GM19463 (cell line): ENCODE results near the gene PLEKHM2.

ENCODE experiments used
- ATAC-seq: cut with Tn5 transposase; IDR thresholded peaks from one replicate; pipeline ENCODE4 v1.9.1; 2021; ENCODE audit warnings: mild to moderate bottlenecking, moderate library complexity; ENCODE audit not compliant: unreplicated experiment

The PLEKHM2 gene

DNA sequence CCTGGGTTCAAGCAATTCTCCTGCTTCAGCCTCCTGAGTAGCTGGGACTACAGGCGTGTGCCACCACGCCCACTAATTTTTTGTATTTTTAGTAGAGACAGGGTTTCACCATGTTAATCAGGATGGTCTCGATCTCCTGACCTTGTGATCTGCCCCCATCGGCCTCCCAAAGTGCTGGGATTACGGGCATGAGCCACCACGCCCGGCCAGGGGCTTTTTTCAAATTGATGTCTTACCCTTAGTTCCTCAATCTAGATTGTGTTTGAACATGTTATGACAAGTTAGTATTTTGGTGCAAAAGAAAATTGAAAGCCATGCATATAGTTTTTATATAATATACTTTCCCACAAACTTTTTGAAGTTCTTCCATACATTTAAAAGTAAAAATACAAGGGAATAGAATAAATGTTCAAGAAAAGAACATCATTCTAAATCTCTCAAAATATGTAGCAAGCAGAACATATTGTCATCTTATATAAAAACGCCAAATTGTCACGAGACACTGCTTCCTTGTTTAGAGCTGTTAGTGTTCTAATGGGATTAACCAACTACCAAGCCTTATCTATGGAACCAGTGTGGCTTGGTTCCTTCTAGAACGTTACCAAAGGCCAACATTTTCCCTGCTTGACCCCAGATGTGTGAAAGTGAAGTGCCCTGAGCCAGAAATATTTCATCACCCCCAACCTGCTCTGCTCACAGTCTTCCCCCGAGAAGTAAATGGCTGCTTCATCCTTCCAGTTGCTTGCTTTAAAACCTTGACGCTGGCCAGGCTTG is 9.5 kb upstream of the PLEKHM2 start:
- ATAC-seq: no peak

DNA sequence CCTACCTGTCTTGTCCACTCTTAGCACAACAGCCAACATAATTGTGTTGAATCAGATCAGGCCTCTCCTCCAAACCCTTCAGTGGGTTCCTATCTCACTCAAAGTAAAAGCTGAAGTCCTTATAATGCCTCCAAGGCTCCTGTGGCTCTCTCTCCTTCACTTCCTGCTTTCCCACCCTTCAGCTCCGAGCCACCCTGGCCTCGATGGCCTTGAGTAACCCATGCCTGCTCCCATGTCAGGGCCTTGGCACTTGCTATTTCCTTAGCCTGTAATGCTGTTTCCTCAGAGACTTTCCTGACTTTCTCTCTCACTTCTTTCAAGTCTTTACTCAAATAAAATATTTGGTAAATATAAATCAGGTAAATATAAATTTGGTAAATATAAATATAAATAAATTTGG is 8.1 kb upstream of the PLEKHM2 start:
- ATAC-seq: no peak

DNA sequence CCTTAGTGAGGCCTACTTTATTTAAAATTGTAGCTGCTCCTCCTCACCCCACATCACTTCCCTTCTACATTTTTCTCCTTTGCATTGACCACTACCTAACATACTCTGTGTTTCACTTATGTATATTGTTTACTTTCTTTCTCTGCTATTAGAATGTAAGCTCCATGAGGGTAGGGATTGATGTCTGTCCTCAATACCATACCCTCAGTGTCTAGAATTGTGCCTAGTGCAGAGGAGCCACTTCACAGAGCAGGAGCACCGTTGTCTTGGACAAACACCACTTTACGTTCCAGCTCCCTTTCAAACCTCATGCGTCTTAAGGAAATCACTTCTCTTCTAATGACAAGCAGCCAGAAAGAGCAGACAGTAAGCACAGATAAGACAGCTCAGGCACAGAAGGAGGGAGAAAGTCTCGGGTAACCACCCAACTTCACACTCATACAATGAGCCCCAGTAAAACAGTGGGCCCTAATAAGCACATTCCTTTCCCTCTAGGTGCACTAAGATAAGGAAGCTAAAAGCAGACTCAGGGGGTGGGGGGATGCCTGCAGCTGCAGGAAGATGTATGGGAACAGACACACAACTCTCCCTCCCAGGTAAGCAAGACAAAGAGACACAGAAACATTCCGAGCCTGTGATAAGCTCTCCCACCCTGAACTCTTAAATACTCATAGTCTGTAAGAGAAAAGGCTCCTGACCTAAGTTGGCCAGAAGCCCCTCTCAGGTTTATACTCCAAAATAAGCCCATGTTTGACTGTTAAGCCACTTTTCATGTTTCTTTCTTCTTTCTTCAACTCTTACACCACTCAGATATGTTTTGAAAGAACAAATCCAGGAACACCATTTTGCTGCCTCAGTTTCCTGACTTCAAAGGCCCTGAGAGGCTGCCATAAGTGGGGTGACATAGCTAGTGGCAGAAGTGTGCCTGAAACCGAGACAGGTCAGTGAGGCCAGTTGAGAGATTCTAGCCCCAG is 7.1 kb upstream of the PLEKHM2 start:
- ATAC-seq: no peak

DNA sequence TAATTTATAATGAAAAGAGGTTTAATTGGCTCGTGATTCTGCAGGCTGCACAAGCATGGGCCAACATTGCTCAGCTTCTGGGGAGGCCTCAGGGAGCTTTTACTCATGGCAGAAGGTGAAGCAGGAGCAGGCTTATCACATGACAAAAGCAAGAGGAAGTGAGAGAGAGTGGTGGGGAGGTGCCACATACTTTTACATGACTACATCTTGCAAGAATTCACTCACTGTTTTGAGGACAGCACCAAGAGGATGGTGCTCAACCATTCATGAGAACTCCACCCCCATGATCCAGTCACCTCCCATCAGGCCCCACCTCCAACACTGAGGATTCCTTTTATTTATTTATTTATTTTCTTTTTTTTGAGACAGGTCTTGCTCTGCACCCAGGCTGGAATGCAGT is 5.5 kb upstream of the PLEKHM2 start:
- ATAC-seq: no peak

DNA sequence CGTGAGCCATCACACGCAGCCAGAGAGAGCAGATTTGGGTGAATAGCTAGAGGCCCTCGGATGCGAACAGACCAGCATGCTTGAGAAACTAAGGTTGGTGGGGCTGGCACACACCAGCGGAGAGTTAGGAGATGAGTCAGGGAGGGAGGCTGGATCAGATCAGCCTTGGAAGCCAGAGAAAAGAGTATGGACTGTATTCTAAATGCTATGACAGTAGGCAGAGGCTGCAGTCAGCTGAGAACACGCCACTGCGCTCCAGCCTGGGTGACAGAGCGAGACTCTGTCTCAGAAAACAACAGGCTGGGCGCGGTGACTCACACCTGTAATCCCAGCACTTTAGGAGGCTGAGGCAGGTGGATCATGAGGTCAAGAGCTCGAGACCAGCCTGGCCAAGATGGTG is 4.0 kb upstream of the PLEKHM2 start:
- ATAC-seq: no peak

DNA sequence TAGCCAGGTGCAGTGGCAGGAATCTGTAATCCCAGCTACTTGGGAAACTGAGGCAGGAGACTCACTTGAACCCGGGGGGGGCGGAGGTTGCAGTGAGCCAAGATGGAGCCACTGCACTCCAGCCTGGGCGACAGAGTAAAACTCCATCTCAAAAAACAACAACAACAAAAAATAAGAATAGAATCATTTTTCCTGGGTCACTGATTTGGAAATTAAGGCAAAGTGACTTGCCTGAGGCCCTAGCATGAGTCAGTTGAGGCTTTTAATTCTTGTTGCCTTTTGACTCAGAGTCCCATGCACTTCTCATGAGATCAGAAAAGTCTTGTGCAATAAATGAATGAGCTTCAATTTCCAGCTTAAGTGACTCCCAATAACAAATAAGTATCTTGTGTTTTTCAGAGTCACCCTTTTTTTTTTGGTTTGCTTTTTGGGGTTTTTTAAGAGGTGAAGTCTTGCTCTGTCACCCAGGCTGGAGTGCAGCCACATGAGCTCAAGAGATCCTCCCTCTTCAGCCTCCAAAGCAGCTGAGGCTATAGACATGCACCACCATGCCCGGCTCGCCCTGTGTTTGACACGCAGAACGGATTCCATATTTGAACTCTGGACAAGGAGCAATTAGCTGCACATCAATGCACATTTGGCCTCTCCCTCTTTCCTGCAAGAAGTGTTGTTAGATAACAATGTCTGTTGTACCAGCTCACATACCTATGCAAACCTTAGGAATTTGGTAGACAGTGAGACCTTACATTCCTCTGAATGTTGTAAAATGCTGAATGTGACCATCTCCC is 3.4 kb upstream of the PLEKHM2 start:
- no peak for ATAC-seq

DNA sequence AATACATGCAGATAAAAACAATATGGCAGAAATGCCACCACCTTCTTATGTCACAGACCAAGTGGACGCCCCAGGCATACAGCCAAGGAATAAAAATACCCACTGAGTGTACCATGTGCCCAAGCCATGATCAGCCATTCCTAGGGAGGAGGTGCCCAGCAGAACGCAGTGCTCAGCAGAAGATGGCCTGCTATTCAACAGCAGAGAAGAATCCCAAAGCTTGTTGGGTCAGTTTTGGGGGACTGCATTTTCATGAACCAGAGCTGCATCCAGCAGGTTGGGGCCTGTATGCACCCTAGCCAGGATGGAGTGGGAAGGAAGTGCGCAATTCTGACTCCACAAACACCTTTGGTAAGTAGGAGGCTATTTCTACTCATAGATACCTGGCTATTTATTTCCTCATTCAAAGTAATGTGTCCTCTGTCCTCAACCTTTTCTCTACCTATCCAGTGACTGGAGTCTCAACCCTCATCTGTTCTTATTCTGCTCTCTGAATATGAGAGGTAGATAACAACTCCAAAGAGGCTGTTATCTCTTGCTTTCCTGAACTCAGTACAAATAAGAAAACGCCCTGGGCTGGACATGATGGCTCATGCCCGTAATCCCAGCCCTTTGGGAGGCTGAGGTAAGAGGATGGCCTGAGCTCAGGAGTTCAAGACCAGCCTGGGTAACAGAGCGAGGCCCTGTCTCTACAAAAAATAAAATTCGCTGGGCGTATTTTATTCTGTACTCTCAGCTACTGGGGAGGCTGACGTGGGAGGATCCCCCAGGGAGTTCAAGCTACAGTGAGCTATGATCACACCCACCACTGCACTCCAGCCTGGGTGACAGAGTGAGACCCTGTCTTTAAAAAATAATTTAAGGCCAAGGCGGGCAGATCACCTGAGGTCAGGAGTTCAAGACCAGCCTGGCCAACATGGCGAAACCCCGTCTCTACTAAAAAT is 2.5 kb upstream of the PLEKHM2 start:
- no peak for ATAC-seq

DNA sequence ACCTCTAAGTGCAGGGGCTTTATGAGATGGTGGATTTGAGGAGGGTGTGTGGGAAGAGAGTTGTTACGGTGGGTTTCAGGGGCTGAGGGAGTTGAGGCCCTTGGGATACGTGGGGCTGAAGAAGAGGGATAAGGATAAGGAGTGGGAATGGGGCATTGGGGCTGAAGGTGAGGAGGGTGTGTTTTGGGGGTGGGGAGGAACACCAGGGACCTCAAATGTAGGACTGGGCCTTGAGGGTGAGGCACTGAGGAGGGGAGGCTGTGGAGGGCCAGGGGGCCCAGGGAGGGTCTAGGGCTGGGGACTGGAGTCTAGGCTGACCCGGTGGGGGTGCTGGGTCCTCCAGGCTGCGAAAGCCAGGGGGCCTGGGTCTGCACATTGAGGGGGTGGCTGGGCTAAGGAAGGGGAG is 1.2 kb upstream of the PLEKHM2 start:
- ATAC-seq: no peak

DNA sequence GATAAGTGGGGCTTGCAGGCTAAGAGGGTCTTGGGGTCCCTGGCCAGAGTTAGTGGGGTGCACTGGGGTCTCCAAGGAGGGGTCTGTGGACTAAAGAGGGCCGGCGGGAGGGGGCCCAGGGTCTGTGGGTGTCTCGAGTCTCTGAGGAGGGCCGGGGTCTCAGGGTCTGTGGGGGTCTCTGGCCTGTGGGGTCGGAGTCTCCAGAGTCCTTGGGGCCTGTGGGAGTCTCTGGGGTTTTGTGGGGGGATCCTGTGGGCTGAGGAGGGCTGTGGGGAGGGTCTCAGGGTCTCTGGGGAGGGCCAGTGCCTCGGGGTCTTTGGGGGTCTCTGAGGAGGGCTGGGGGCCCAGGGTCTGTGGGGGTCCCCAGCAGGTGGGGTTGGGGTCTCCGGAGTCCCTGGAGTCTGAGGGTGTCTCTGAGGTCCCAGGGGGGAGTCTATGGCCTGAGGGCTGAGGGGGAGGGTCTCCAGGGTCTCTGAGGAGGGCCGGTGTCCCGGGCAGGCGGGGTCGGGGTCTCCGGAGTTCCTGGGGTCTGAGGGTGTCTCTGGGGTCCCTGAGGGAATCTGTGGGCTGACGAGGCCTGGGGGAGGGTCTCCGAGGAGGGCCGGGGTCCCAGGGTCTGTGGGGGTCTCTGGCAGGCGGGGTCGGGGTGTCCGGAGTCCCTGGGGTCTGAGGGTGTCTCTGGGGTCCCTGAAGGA is 628 bp upstream of the PLEKHM2 start:
- ATAC-seq: no peak

DNA sequence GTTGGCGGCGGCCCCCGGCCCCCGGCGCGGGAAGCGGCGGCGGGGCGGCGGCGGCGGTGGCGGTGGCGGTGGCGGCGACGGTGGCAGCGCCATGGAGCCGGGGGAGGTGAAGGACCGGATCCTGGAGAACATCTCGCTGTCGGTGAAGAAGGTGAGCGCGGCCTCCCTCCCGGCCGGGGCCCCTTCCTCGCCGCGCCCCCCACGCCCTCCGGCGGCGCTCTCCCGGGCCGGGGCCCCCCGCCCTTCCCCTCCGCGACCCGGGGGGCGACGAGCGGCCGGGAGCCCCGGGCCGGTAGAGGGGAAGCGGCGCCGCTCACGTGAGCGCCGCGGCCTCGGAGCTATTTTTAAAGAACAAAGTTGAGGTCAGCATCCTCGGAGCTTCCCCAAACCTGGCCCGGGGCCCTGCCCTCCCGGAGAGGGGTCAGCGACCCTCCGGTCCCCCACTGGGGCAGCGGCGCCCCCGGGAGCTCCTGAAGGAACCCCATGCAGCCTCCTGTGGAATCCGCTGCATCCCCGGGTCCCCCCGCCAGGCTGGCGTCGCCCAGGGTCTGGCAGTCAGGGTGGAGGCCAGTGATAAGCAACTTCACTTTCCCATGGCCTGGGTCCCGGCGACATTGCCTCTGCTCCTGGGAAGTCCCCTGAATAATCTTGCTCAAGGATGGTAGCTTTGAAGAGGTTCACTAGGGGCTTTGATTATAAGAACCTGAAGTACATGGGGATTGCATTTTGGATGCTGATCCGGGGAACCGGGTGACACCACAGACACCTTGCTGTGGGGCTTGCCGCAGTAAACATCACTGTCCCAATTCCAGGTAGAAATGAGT is 560 bp downstream of the PLEKHM2 start:
- ATAC-seq: peak; percentile 29

DNA sequence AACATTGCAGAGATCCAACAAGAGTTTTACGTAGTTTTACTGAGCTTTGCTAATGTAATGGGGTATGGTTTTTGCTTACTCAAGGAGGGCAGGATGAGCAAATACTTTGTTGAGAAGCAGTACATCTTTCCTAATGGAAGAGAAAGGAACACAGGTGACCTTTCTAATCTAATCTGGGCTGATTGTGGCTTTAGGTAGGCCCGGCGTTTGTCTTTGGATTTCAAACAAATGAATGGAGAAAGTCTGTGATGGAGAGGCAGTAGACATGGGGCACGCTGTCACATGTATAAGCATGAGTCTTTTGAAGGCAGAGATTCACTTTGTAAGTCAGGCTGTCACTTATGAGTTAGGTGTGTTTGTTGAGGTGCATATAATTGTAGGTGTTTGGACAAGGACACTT is 1.7 kb downstream of the PLEKHM2 start:
- ATAC-seq: no peak

DNA sequence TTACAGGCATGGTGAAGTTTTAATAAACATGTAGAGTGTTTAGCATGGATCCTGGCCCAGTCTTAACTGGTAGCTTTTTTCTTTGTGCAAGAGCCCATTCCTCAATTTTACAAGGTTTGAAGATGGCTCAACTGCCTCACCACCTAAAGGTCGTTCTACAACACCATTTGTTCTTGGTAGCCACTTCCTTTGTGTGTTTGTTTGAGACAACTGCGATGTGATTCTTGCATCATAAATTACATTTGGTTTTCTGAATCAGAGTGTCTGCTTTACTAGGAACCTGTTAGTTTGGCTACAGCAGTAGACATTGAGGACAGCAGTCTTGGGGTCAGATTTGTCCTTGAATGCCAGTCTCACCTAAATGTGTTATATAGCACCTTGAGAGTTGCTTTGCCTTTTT is 3.3 kb downstream of the PLEKHM2 start:
- ATAC-seq: no peak

DNA sequence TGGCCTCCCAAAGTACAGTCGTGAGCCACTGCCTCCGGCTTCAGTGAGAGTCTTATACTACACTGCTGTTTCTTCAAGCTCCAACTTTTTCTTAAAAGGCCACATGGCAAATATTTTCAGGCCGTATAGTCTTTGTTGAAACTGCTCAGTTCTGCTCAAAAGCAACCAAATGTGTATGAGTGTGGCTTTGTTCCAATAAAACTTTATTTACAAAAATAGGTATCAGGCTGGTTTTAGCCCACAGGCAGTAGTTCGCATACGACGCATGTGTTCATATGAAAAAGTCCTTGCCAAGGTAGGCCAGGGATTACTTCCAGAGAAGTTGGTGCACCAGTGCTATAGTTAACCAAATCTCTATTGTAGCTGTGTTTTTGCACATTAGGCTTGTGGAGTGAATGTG is 6.2 kb downstream of the PLEKHM2 start:
- ATAC-seq: no peak

DNA sequence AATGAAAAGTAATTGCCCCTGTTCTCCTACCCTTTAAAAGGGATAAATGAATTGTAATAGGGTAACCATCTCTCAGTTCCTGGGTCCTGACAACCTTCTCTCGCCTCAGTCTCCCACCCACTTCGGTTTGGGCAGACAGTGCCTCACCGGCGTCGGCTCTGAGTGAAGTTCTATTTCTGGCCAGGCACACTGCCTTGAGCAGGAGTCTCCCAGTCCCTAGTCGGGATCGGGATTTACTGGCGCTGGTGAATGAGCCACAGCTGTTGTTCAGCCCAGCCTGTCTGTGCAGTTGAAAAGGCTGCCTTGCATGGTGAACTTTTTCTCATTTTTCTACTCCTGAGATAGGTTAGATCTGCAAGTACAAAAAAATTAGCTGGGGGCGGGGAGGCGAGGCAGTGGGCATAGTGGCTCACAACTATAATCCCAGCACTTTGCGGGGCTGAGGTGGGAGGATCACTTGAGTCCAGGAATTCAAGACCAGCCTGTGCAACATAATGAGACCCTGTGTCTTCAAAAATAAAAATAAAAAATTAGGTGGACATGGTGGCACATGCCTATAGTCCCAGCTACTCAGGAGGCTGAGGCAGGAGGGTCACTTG is 7.4 kb downstream of the PLEKHM2 start:
- no peak for ATAC-seq

DNA sequence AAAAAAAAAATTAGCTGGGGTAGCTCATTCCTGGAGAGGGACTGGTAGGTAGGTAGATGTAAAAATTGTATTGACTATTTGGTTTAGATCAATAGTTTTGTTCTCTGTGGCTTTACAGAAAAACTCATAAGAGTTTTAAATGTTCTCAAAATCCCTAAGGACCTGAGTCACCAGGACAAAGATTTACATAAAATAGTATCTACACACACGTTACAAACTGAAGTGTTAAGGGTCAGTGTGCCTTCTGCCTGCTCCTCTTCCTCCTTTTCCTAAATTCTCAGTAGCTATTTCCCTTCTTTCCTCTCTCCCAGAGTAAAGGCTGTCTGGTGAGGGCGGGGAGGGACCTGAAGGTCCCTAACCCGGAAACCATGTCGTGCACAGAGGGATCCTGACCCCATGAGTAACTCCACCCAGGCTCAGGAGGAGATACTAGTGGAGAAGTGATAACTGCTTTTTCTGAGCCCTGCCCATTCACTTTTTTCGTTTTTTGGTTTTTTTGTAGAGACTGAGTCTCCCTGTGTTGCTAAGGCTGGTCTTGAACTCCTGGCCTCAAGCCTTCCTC is 8.1 kb downstream of the PLEKHM2 start:
- no peak for ATAC-seq

DNA sequence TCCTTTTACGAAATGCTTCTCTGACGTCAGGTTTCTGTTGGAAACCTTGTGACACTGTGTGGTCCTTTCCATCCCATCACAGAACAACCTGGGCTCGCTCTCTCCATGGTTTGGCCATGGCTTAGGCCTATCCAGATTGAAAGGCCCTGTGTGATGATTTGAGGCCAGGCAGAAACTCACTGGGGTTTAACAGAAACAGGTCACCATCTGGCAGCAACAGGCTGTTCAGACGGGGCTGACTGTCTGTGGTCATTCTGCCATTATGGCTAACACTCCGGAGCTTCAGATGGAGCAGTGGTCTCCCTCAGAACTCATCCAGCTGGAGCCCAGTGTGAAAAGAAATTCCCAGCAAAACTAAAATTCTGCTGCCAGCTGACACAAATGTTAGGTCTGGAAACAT is 9.3 kb downstream of the PLEKHM2 start:
- no peak for ATAC-seq

DNA sequence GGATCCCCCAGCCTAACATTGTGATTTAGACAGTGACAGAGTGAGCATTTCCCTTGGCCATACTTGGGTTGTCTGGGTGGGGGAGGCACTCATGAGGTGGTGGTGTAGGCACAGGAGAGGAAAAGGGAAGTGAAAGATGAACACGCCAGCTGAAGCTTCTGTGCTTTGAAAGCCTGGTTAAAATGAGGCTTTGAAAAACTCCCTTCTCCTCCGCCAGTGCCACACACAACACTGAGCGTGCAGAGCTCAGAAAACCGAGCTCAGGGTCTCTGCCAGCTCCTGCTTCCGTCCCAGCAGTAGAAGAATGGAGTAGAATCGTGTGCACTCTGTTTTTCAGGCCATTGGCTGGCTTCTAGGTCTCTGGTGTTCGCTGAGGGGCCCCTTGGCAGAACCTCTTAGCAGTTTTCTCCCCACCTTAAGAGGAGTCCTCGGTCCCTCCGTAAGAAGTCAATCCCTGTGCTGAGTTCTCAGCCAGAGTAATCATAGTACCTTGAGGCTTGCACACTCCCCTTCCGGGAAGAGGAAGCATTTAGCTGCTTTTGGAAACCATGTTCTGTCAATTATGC is 12.9 kb downstream of the PLEKHM2 start:
- peak; percentile 93 for ATAC-seq

DNA sequence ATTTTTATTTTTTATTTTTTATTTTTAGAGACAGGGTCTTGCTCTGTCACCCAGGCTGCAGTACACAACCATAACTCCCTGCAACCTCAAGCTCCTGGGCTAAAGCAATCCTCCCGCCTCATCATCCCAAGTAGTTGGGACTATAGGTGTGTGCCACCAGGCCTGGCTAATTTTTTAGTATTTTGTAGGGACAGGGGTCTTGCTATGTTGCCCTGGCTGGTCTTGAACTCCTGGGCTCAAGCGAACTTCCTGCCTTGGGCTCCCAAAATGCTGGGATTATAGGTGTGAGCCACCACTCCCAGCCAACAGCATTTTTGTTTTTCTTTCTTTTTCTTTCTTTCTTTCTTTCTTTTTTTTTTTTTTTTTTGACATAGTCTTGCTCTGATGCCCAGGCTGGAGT is 14.1 kb downstream of the PLEKHM2 start:
- ATAC-seq: no peak
